Middle frontal gyrus (tissue), 1 donor: Measurements from ENCODE around the gene HOXA5.
A peak's percentile ranks its signal among the peaks of the same experiment; 100 is the strongest.

Source experiments
- DNase-seq: peaks from one replicate; pipeline ENCODE4 v3.0.0-alpha.2; 2015; ENCODE audit warnings: low spot score; ENCODE audit errors: extremely low spot score

The HOXA5 gene

GRCh38 chr7:27160546-27161213, 17.2 kb upstream of the HOXA5 start:
- DNase-seq: peak; percentile 26

GRCh38 chr7:27160145-27160545, 16.7 kb upstream of the HOXA5 start:
- no peak for DNase-seq

GRCh38 chr7:27159266-27160144, 16.0 kb upstream of the HOXA5 start:
- DNase-seq: no peak

- DNase-seq: no peak
These were observed 15.2 kb upstream of the HOXA5 start for GRCh38 chr7:27158436-27159265.

- DNase-seq: no peak
These were observed 14.4 kb upstream of the HOXA5 start for GRCh38 chr7:27157702-27158431.

GRCh38 chr7:27156916-27157701, 13.6 kb upstream of the HOXA5 start:
- no peak for DNase-seq

GRCh38 chr7:27156508-27156898, 13.0 kb upstream of the HOXA5 start, which contains the start of gene HOXA7:
Gene HOXA7, minus strand, starts transcription at chr7:27156675. Its CDS starts 130 bp downstream, at chr7:27156545.
- DNase-seq: no peak

GRCh38 chr7:27155816-27156507, 12.5 kb upstream of the HOXA5 start:
- no peak for DNase-seq

GRCh38 chr7:27154901-27155815, 11.7 kb upstream of the HOXA5 start:
- no peak for DNase-seq

GRCh38 chr7:27154369-27154768, 10.9 kb upstream of the HOXA5 start:
- no peak for DNase-seq

GRCh38 chr7:27153526-27153925, 10.0 kb upstream of the HOXA5 start:
- DNase-seq: no peak

- DNase-seq: no peak
These were observed 9.4 kb upstream of the HOXA5 start for GRCh38 chr7:27152816-27153442.

- DNase-seq: no peak
These were observed 8.7 kb upstream of the HOXA5 start, which contains the start of gene HOXA3 for GRCh38 chr7:27151931-27152815. Gene HOXA3, minus strand, starts transcription at chr7:27152583. Its CDS starts 41,943 bp downstream, at chr7:27110640.

GRCh38 chr7:27151341-27151930, 8.0 kb upstream of the HOXA5 start:
- DNase-seq: no peak

GRCh38 chr7:27150568-27151340, 7.3 kb upstream of the HOXA5 start:
- no peak for DNase-seq
